G401 (cell line): Measurements from ENCODE around the gene CCNK. TPM values are rescaled to one million over a fixed set of nuclear protein-coding genes. Genes with fewer than 3 reads are reported as not detected.

Experiments
- DNase-seq: peaks from one replicate; pipeline ENCODE4 v3.0.0-alpha.2; 2015; ENCODE audit warnings: low spot score
- in situ Hi-C: cut with HindIII; loops from 2 replicates; pipeline ENCODE4 v1.10.0; 2016; ENCODE audit warnings: low sequenced_read_pairs, mixed read lengths
- total RNA-seq: library from RNA; depleted of rRNA; stranded (reverse); fragments of >200 nt; shearing (Covaris generic); gene quantifications from 2 replicates; pipeline ENCODE4 v1.2.3, GENCODE V29; 2014

Gene CCNK
- total RNA-seq, 1 experiment from 2014 or later: 16.7 TPM

DNA sequence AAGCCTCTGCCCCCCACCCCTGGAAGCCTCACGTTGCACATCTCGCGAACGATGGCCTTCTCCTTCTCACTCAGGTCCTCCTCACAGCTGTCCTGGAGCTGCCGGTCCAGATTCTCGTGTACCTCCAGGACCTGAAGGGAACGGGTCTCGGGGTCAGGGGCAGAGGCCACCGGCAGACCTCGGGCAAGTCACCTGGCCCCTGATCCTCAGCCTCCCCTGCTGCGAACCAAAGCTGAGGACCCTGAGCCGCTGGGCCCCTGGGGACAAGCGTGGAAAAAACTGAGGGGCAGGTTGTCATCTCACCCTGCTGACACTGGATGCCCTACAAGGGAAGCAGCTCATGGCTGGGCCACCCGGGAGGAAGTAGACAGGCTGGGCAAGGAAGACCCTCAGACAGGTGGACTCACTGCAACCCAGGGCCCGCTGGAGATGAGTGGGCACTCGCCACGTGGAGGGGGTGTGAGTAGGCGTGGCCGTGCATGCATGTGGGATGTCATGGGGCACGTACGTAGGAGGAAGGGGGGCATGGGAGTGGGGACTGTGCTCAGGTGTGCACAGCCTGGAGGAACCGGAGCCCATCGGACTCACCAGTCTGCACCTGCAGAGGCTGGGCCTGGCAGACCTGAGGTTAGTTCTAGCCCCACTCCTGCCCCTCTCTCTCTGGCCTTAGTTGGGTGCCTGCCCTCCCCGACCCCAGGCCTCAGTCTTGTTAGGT is 35.1 kb downstream of the CCNK start:
- in situ Hi-C loops: no loop called here
- DNase-seq: no peak

DNA sequence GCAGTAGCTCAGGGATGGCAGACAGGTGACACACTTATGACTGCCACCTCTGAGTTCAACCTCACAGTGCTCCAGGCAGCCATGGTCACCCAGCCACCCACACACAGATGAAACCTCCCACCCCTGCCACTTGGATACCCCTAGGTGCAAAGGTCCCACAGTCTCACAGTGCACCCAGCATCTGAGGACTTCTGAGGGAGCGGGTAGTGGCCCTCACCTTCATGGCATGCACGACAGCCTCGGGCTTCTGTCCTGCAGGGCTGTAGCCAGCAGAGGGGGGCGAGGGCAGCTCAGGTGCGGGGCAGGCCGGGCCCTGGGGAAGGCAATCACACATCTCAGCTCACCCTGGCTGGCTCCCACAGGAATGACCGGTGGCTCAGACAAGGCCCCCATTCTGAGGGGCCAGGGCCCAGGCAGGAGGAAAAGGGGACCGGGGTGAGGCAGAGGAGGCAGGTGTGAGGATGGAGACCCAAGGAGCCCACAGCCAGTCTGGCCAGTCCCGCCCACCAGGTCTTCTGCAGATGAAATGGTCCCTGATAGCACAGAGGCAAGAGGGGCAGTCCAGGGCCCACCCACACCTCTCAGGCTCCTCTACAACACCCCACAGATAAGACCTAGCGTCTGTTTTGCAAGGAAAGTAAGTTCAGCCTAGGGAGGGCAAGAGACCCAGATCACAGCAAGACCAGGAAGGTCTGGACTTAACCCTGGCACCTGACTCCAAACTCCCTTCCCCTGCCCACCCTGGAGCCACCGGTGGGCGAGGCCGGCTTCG is 35.8 kb downstream of the CCNK start:
- in situ Hi-C loops: no loop called here
- no peak for DNase-seq

DNA sequence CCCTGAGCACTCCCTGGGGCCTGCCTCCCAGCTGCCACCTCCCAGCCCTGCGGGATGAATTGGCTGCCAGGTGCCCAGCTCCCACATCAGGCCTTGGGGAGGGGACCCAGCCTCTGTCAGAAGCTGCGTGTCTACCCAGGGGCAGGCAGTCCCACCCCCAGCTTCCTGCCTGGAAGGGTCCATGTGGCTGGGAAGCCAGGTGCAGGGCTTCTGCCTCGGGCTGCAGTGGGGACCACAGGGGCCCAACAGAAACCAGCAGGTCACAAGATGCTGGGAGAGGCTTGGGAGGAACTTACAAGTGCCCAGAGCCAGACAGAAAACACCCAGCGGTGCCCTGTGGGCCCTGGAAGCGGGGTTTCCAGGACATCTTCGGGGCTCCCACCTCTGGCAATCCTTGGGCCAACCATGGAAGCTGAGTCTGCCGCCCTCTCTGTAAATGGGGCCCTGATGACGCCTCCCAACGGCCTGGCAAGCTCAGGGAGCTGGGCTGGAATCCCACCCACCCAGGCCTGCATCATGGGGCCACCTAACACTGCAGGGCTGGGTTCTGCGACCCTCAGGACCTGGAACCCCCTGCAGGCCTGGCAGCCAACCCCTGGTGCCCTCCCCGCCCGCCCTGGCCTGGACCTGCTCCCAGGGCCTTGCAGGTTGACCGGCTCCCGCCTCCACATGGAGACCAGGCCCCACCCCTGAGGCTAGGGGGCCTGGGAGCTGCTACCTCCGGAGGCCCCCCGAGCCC is 36.6 kb downstream of the CCNK start:
- in situ Hi-C loops: no loop called here
- DNase-seq: no peak

DNA sequence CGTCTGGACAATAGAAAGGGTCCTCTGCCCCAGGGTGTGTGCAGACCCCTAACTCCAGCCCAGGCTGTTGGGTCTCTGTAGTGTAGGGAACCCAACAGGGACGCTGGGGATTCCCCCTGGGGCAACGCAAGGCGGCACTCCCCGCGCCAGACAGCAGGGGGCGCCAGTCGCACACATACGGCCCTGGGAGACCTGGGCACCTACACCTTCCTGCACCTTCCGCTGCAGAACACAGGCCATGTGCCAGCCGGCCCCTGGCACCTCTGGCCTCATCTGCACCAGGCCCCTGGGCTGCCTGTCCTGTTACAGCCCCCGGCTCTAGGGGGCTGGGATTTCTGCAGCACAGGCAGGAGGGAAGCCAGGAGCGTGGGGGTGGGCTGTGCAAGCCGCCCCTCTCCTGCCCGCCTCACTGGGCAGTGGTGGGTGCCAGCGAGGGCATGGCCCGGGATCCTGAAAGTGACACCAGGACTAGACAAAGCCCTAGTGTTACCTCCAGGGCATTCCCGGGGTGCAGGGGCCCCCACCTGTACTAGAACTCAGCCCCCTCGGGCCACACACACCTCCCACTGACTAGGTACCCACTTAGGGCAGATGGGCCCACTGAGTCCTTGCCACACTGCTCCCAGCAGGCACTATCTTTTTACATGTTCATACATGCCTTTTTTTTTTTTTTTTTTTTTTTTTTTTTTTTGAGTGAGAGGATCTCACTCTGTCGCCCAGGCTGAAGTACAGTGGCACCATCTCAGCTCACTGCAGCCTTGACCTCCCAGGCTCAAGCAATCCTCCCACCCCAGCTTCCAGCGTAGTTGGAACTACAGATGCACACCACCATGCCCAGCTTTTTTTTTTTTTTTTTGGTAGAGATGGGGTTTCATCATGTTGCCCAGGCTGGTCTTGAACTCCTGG is 37.5 kb downstream of the CCNK start:
- in situ Hi-C loops: no loop called here

DNA sequence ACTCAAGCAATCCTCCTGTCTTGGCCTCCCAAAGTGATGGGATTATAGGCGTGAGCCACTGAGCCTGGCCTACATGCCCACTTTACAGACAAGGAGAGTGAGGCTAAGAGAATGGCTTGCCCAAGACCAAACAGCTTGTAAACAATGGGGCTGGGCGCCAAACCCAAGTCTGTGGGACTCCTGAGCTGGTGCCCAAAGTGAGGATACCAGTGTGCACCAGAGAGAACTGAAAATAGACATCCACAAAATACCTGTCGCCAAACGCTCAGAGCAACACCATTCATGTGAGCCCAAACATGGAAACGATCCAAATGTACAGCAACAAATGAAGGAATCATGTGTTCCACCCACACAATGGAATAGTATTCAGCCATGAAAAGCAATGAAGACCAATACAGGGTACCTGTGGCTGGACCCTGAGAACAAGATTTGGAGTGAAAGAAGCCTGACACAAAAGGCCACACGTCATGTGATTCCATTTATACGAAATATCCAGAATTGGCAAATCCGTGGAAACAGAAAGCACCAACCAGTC is 38.2 kb downstream of the CCNK start:
- DNase-seq: peak; percentile 50
- in situ Hi-C loops: no loop called here

More for the DNA sequence above, 37.5 kb downstream of the CCNK start:
- peak; percentile 67 for DNase-seq

DNA sequence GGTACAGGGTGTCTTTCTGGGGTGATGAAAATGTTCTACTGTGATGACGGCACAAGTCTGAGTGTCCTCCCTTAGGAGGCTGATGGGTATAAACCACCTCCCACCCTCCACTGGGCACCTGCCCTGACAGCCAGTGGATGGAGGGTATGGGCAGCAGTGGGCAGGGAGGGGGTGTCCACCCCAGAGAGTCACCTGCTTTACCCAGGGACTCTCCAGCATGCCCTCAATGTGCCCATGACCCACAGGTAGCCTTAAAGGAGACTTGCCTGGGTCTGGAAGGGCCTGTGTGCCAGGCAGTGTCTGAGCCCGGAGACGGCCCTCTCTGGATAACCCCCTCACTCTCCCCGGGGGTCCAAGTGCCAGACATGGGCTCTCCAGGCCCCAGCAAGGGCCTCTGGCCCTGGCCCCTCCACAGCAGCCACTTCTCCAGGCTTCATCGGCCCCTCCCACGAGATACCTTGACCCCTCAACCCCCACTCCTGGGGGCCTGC is 38.8 kb downstream of the CCNK start:
- in situ Hi-C loops: no loop called here
- DNase-seq: no peak

DNA sequence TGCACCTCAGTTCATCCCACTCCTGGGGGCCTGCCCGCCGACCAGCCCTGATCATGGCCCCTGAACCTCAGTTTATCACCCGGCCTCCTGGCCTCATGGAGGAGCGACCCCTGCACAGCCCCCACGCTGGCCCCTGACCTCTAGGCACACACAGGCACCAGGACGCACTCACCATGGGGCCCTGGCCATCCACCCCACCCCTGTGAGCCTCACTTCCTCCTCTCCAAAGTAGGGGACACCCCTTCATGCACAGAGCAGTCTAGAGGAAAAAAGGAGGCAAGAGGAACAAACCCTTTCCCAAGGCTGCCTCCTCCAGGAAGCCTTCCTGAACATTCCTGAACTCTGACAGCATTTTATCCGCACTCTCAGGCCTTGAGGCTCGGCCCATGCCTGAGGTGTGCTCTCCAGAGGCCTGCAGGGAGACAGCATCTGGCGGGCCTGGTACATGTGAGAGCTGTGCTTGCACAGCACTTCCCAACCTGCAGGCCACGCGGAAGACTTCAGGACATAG is 39.4 kb downstream of the CCNK start:
- no peak for DNase-seq
- in situ Hi-C loops: no loop called here

DNA sequence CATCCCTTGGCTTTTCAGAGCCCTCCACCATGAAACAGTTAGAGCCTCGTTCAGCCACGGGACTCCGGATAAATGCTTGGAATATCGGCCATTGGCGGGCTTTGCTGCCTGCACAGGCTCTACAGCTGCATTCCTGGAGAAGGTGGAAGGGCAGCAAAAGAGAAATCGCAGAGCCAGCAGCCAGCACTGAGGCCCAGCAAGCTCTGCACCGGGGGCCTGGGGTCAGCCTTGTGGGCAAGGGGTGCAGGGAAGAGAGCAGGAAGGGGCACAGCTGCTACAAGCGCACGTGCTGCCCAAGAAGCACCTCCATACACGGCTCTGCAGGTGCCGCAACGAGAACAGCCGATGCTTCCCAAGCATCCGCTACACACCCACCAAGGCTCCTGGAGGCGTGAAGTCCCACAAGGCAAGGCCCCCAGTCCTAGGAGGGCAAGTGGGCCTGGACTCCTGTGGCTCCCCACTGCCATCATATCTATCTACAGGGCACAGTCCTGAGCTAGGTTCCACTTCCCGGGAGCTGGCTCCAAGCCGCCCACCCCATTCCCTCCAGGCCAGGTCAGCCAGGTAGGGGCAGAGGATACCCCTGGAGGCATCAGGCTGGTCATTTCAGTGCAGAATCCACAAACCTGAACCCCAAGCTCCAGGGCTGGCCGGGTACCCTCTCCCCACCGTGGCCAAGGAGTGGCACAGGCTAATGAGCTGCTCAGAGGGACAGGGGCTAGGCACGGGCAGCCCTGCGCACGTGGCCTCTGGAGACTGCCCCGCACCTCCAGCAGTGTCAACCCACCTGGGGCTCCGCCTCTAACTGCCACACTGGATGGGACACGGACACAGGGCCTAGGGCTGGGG is 40.2 kb downstream of the CCNK start:
- in situ Hi-C loops: no loop called here
- DNase-seq: no peak

DNA sequence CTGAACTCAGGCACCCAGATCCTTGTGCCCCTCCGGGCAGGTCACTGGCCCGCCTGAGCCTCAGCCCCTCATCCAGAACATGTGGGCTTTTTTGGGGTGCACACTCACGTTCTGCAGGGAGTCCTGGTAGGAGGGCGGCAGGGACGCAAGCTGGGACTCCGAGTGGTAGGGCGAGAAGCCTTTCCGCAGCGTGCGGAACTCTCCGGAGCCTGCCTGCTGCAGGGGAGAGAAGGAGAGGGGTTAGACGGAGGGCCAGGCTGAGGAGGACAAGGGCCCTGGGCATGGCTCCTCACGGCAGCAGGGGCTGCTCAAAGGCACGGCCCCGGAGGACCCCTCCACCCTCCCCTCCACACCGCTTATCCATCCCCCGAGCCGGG is 40.8 kb downstream of the CCNK start:
- in situ Hi-C loops: no loop called here
- DNase-seq: no peak

DNA sequence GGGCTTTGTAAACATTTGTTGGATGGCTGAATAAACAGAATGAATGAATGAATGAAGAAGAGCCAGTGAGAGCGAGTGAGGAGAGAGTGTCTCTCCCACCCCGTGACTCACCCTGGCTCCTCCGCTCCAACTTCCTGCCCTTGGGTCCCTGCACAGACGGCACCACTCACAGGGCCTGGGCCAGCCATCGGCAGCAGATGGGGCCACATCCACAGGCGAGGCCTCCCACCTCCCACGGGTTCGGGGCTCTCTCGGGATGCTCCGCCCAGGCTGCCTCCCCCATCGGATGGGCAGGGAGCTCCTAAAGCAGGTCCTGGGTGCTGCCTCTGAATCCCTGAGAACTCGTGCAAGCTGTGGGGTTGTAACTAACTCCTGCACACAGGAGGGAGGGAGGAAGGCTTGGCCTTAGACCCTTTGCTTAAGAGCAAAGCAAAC is 41.3 kb downstream of the CCNK start:
- peak; percentile 11 for DNase-seq
- in situ Hi-C loops: no loop called here

DNA sequence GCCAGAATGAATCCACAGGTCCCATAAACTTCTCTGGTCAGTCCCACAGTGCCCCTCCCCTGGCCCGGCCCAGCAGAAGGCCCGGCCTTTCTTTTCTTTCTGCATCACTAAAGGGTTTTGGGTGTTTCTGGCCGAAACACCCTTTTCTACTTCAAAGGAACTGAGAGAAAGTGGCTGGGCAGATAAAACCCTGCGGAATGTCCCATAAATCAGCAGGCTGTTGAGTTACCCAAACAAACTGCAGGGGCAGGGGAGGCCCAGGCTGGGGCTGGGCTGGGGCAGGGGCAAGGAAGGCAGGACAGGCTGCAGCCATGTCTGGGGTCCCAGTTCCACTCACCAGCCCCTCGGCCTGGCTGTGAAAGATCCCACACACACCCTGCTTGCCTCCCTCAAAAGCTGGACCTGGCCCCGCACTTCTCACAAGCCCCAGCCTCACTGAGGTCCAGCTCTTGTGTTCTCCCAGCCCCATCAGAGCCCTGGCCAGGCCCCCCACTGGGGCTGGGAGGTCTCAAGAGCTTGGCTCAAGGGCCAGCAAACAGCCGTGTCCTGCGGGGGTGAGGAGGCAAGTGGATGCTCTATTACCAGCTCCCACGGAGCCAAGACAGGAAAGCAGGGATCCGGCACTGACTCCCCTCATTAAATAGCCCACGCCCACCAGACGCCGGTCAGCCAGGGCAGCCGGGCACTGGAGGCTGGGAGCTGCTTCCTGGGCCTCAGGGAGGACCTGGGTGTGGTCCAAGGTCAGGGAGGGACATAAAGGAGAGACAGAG is 41.9 kb downstream of the CCNK start:
- in situ Hi-C loops: no loop called here
- DNase-seq: no peak

DNA sequence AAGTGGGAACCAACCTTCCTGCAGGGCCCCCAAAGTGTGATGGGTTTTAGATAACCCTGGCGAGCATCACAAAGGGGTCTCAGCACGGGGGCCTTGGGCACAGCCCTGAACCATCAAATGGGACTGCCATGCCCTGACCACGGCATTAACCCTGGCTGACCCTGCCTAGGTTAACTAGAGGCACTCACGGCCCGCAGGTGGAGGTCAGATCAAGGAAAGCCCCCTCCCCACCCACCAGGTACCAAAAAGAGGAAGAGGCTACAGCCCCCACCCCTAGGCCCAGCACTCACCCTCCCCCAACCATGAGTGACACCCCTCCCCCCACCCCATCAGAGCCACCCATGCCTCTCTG is 42.5 kb downstream of the CCNK start:
- in situ Hi-C loops: no loop called here
- DNase-seq: no peak

DNA sequence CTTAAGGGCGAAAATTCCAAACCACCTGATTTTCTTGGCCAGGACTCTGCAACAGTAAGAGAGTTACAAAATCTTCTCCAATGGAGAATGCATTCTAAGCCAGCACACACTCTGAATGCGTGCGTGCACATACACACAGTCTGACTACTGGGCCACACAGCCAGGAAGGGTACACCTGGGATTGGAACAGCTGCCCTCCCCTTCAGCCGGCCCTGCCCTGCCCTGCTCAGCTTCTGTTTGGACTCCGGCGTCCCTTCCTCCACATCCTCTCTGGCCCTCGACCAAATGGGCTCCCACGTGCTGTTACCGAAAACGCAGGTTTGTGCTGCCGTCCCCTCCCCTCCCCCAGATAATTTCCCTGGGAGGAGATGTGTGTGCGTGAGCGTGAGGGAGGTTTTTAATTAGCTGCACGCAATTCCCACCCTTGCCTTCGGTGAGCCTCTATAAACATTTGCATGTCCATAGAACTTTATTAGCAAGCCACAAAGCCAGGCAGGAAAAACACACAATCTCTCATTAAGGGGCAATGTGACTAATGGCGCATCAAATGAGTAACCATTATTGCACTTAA is 43.0 kb downstream of the CCNK start:
- DNase-seq: no peak
- in situ Hi-C loops: no loop called here

DNA sequence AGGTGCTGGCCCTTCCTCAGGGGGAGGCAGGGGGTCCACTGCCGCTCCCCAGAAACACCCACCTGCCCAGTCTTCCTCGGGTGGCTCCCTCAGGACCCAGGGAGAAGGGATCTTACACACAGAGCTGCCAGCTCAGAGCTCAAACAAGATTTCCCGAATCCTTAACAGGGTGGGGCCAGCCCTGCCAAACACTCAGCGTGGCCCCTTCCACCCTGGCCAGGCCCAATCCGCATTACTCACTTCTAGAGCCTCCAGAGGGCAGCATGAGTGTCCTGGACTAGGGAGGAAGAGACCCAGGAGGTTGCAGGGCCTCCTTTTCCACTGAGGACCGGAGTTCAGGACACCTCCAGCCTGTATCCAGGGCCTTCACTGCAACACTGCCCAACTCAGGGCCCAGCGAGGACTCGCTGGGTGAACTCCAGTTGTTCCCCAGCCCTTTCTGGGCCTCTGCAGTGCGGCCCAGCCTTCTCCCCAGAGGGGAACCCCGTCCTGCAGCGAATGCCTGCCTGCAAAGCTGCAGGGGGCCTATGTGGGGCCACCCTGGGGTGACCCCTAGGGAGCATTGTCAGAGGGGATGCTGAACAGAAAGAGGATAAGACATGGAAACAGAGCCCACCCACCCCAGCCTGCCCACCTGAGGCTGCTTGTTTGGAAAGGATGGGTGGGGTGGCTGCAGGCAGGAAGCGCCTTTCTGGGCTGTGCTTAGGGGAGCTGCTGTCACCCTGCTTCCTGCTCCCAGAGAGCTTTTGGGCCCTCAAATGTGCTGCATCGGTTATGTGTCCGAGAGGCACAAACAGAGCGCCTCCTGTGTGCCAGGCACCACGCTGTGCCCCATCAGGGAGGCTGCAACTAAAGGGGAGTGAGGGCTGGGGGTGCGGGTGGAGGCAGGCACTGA is 43.8 kb downstream of the CCNK start:
- in situ Hi-C loops: no loop called here
- DNase-seq: peak; percentile 74

DNA sequence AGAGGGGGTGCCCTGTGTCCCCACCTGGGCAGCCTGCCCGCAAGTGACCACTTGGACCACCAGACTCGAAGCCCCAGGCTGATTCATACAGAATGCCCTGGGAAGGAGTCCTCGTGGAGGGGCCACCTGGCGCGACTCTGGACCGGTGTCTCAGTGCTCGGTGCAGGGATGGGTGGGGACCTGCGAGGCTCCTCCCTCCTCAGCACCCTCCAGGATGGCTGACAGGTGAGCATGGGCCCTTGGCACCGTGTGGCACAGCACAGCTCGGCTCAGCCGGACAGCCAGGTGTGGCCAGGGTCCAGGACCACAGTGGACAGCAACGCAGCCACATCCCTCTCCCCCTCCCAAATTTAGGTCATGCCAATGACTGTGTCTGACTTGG is 44.5 kb downstream of the CCNK start:
- in situ Hi-C loops: no loop called here
- DNase-seq: no peak

DNA sequence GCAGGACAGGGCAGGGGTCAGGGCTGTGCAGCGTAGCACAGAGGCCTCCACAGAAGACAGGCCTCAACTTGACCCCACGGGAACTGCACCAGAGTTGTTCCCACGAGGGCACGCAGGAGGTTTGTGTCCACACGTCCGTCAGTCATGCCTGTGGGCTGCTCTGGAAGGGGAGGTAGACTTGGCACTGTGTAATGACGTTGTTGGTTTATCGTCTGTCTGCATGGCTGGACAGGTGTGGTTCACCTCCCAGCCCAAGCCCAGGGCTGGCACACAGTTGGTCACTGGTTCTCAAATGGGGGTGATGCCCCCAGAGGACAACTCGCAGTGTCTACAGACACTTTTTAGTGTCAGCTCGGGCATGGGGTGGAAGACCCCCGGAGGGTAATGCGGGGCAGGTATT is 45.8 kb downstream of the CCNK start:
- in situ Hi-C loops: no loop called here
- DNase-seq: no peak
